ENCODE measurements around the gene FOXM1. TPM values are rescaled to one million over a fixed set of nuclear protein-coding genes. Genes with fewer than 3 reads are reported as not detected.
A peak's percentile ranks its signal among the peaks of the same experiment; 100 is the strongest.

FOXM1 gene
- total RNA-seq, 1 experiment from 2014 or later = 118 TPM

DNA sequence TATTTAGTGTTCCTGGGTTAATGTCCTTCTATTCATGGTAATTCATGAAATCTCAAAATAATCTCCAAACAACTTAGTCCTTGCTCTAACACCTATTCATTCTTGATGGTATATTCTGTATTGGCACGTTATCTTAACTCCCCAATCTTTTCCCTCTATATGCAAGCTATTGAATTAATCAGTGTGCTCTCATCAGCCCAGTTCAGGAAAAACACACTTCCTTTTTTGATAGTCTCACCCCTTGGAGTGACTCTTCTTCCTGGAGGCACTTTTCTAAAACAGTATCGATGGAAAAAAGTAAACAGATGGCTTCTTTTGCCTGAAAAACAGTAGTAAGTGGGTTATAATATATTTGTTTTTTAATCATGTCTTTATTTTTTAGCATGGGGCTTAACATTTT lies 42.3 kb upstream of the FOXM1 start:
- no peak for TF ChIP-seq CREM (CRISPR knock-in tag; IDR thresholded peaks at IDR 0.05)
- TF ChIP-seq, protein P1, sequence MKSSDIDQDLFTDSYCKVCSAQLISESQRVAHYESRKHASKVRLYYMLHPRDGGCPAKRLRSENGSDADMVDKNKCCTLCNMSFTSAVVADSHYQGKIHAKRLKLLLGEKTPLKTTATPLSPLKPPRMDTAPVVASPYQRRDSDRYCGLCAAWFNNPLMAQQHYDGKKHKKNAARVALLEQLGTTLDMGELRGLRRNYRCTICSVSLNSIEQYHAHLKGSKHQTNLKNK (CRISPR knock-in tag; IDR thresholded peaks at IDR 0.05) = no peak
- no peak for TF ChIP-seq GTF2I (CRISPR knock-in tag; conservative IDR thresholded peaks at IDR 0.05)
- TF ChIP-seq TEAD1 (CRISPR knock-in tag; IDR thresholded peaks at IDR 0.05) = no peak
- no peak for TF ChIP-seq SOX15 (CRISPR knock-in tag; IDR thresholded peaks at IDR 0.05)
- TF ChIP-seq, protein P2, sequence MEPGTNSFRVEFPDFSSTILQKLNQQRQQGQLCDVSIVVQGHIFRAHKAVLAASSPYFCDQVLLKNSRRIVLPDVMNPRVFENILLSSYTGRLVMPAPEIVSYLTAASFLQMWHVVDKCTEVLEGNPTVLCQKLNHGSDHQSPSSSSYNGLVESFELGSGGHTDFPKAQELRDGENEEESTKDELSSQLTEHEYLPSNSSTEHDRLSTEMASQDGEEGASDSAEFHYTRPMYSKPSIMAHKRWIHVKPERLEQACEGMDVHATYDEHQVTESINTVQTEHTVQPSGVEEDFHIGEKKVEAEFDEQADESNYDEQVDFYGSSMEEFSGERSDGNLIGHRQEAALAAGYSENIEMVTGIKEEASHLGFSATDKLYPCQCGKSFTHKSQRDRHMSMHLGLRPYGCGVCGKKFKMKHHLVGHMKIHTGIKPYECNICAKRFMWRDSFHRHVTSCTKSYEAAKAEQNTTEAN (CRISPR knock-in tag; IDR thresholded peaks at IDR 0.05) = no peak
- TF ChIP-seq, protein P3, sequence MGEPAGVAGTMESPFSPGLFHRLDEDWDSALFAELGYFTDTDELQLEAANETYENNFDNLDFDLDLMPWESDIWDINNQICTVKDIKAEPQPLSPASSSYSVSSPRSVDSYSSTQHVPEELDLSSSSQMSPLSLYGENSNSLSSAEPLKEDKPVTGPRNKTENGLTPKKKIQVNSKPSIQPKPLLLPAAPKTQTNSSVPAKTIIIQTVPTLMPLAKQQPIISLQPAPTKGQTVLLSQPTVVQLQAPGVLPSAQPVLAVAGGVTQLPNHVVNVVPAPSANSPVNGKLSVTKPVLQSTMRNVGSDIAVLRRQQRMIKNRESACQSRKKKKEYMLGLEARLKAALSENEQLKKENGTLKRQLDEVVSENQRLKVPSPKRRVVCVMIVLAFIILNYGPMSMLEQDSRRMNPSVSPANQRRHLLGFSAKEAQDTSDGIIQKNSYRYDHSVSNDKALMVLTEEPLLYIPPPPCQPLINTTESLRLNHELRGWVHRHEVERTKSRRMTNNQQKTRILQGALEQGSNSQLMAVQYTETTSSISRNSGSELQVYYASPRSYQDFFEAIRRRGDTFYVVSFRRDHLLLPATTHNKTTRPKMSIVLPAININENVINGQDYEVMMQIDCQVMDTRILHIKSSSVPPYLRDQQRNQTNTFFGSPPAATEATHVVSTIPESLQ (CRISPR knock-in tag; IDR thresholded peaks at IDR 0.05) = no peak
- no peak for TF ChIP-seq NR3C1 (CRISPR knock-in tag; conservative IDR thresholded peaks at IDR 0.05; ENCODE audit: low read depth)
- TF ChIP-seq, protein P4, sequence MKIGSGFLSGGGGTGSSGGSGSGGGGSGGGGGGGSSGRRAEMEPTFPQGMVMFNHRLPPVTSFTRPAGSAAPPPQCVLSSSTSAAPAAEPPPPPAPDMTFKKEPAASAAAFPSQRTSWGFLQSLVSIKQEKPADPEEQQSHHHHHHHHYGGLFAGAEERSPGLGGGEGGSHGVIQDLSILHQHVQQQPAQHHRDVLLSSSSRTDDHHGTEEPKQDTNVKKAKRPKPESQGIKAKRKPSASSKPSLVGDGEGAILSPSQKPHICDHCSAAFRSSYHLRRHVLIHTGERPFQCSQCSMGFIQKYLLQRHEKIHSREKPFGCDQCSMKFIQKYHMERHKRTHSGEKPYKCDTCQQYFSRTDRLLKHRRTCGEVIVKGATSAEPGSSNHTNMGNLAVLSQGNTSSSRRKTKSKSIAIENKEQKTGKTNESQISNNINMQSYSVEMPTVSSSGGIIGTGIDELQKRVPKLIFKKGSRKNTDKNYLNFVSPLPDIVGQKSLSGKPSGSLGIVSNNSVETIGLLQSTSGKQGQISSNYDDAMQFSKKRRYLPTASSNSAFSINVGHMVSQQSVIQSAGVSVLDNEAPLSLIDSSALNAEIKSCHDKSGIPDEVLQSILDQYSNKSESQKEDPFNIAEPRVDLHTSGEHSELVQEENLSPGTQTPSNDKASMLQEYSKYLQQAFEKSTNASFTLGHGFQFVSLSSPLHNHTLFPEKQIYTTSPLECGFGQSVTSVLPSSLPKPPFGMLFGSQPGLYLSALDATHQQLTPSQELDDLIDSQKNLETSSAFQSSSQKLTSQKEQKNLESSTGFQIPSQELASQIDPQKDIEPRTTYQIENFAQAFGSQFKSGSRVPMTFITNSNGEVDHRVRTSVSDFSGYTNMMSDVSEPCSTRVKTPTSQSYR (CRISPR knock-in tag; IDR thresholded peaks at IDR 0.05) = no peak
- TF ChIP-seq, protein P5, sequence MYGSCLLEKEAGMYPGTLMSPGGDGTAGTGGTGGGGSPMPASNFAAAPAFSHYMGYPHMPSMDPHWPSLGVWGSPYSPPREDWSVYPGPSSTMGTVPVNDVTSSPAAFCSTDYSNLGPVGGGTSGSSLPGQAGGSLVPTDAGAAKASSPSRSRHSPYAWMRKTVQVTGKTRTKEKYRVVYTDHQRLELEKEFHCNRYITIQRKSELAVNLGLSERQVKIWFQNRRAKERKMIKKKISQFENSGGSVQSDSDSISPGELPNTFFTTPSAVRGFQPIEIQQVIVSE (CRISPR knock-in tag; IDR thresholded peaks at IDR 0.05; ENCODE audit: borderline replicate concordance) = no peak
- no peak for TF ChIP-seq FOXP1 (CRISPR knock-in tag; IDR thresholded peaks at IDR 0.05; ENCODE audit: borderline replicate concordance)
- no peak for TF ChIP-seq RORB (CRISPR knock-in tag; IDR thresholded peaks at IDR 0.05)
- no peak for TF ChIP-seq JAZF1 (CRISPR knock-in tag; IDR thresholded peaks at IDR 0.05)
- no peak for TF ChIP-seq TP53 (CRISPR knock-in tag; IDR thresholded peaks at IDR 0.05)
- TF ChIP-seq, protein P6, sequence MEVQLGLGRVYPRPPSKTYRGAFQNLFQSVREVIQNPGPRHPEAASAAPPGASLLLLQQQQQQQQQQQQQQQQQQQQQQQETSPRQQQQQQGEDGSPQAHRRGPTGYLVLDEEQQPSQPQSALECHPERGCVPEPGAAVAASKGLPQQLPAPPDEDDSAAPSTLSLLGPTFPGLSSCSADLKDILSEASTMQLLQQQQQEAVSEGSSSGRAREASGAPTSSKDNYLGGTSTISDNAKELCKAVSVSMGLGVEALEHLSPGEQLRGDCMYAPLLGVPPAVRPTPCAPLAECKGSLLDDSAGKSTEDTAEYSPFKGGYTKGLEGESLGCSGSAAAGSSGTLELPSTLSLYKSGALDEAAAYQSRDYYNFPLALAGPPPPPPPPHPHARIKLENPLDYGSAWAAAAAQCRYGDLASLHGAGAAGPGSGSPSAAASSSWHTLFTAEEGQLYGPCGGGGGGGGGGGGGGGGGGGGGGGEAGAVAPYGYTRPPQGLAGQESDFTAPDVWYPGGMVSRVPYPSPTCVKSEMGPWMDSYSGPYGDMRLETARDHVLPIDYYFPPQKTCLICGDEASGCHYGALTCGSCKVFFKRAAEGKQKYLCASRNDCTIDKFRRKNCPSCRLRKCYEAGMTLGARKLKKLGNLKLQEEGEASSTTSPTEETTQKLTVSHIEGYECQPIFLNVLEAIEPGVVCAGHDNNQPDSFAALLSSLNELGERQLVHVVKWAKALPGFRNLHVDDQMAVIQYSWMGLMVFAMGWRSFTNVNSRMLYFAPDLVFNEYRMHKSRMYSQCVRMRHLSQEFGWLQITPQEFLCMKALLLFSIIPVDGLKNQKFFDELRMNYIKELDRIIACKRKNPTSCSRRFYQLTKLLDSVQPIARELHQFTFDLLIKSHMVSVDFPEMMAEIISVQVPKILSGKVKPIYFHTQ (CRISPR knock-in tag; IDR thresholded peaks at IDR 0.05) = no peak
- TF ChIP-seq, protein P7, sequence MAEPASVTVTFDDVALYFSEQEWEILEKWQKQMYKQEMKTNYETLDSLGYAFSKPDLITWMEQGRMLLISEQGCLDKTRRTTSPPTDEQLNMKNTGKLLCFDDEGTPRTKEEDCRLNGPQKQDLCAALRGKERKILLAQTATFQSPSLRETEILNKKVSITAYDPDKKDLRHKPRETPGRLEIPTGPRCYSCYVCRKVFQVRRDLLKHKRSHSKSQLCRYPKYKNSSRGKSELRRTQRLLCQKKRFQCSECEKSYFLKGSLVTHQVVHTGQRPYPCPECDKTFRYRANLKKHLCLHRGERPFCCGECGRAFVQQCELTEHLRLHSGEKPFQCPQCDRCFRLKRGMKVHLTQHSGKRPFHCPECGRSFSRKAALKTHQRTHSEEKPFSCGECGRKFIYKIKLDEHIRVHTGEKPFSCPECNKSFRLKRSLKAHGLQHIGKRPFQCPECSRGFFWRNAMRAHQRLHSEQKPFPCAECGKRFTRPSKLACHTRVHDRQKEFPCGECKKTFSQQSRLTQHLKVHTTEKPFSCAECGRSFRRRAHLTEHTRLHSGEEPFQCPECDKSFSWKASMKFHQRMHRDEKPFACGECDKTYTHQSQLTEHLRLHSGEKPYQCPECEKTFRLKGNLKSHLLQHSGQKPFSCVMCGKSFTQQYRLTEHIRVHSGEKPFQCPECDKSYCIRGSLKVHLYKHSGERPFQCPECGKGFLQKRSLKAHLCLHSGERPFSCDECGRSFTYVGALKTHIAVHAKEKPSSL (CRISPR knock-in tag; conservative IDR thresholded peaks at IDR 0.05) = no peak
- no peak for TF ChIP-seq ETV6 (CRISPR knock-in tag; IDR thresholded peaks at IDR 0.05)
- TF ChIP-seq, protein P8, sequence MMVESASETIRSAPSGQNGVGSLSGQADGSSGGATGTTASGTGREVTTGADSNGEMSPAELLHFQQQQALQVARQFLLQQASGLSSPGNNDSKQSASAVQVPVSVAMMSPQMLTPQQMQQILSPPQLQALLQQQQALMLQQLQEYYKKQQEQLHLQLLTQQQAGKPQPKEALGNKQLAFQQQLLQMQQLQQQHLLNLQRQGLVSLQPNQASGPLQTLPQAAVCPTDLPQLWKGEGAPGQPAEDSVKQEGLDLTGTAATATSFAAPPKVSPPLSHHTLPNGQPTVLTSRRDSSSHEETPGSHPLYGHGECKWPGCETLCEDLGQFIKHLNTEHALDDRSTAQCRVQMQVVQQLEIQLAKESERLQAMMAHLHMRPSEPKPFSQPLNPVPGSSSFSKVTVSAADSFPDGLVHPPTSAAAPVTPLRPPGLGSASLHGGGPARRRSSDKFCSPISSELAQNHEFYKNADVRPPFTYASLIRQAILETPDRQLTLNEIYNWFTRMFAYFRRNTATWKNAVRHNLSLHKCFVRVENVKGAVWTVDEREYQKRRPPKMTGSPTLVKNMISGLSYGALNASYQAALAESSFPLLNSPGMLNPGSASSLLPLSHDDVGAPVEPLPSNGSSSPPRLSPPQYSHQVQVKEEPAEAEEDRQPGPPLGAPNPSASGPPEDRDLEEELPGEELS (CRISPR knock-in tag; IDR thresholded peaks at IDR 0.05) = no peak
- TF ChIP-seq, protein P9, sequence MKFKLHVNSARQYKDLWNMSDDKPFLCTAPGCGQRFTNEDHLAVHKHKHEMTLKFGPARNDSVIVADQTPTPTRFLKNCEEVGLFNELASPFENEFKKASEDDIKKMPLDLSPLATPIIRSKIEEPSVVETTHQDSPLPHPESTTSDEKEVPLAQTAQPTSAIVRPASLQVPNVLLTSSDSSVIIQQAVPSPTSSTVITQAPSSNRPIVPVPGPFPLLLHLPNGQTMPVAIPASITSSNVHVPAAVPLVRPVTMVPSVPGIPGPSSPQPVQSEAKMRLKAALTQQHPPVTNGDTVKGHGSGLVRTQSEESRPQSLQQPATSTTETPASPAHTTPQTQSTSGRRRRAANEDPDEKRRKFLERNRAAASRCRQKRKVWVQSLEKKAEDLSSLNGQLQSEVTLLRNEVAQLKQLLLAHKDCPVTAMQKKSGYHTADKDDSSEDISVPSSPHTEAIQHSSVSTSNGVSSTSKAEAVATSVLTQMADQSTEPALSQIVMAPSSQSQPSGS (CRISPR knock-in tag; IDR thresholded peaks at IDR 0.05; ENCODE audit: borderline replicate concordance, low read depth) = no peak
- TF ChIP-seq EMX1 (CRISPR knock-in tag; IDR thresholded peaks at IDR 0.05) = no peak
- peak overlapping the region; percentile 11; the same call in 1 of the 2 replicates for H3K27ac Mint-ChIP-seq

More for the DNA sequence above, 42.3 kb upstream of the FOXM1 start:
- Mint-ChIP-seq H3K27me3 (ENCODE audit: low read depth) (no peaks in the 10 kb centered on the region), H3K4me3 (no peak overlapping the region), H3K36me3 (peaks cover 16% of the 10 kb centered on the region), H3K4me1 (peaks cover 15% of the 10 kb centered on the region), H3K9me3 (no peaks in the 10 kb centered on the region)
- ChIA-PET POLR2A (no interaction called here), CTCF (interaction anchor here (1.4 kb wide), 1 partner anchor 34 kb away, joined by 5 read pairs; no protein-coding TSS in a partner anchor)
- ATAC-seq = no peak
- DNase-seq (ENCODE audit: low spot score) = no peak
